ENCODE results near the gene AUTS2. TPM values are rescaled to one million over a fixed set of nuclear protein-coding genes. Genes with fewer than 3 reads are reported as not detected.

AUTS2 gene
- total and polyA plus RNA-seq, 2 donors (not counting 1 experiment from before 2014, with no cell fraction given), result 0.60 to 9.1 TPM

GRCh38 chr7:70097645-70098044, 499.4 kb downstream of the AUTS2 start:
- no peak overlapping the region for H3K27ac ChIP-seq (ENCODE audit: insufficient read depth, low read length)
- H3K79me2 ChIP-seq (ENCODE audit: control insufficient read depth, insufficient read depth, low read length), result no peaks in the 10 kb centered on the region
- no peaks in the 10 kb centered on the region for H3K9me3 ChIP-seq (ENCODE audit: control insufficient read depth, insufficient read depth, low read depth, low read length)
- no peaks in the 10 kb centered on the region for H3K36me3 ChIP-seq (ENCODE audit: control insufficient read depth, insufficient read depth, low read length)
- no peak overlapping the region for H3K9ac ChIP-seq (ENCODE audit: insufficient read depth, low read length)
- no peaks in the 10 kb centered on the region for H4K20me1 ChIP-seq (ENCODE audit: control insufficient read depth, extremely low read depth, insufficient read depth, low read length)
- H2AFZ ChIP-seq (ENCODE audit: low read length), result no peak overlapping the region
- TF ChIP-seq CTCF (conservative IDR thresholded peaks at IDR 0.05 in 1 of 2, IDR thresholded peaks at IDR 0.05 in 1 of 2; ENCODE audit: low read depth in 1 of 2, low read length in 2 of 2), result no peak
- no peak for TF ChIP-seq EZH2 (IDR thresholded peaks at IDR 0.05; ENCODE audit: low read length, missing control alignments)
- no peak overlapping the region for H3K4me2 ChIP-seq (ENCODE audit: extremely low read depth, insufficient read depth, low read length)
- H3K4me1 ChIP-seq (ENCODE audit: control insufficient read depth, extremely low read depth, insufficient read depth, low read length), result no peaks in the 10 kb centered on the region
- no peaks in the 10 kb centered on the region for H3K27me3 ChIP-seq (ENCODE audit: control insufficient read depth, insufficient read depth, low read length)
- H3K4me3 ChIP-seq (replicated peaks in 1 of 4; ENCODE audit: control extremely low read depth in 1 of 4, insufficient read depth in 1 of 4, low read depth in 3 of 4, low read length in 4 of 4), result no peak overlapping the region
- no peak for DNase-seq (ENCODE audit: low read depth in 2 of 2)

GRCh38 chr7:70098133-70098561, 499.9 kb downstream of the AUTS2 start:
- no peaks in the 10 kb centered on the region for H3K27me3 ChIP-seq (ENCODE audit: control insufficient read depth, insufficient read depth, low read length)
- no peaks in the 10 kb centered on the region for H3K9me3 ChIP-seq (ENCODE audit: control insufficient read depth, insufficient read depth, low read depth, low read length)
- no peak overlapping the region for H3K9ac ChIP-seq (ENCODE audit: insufficient read depth, low read length)
- no peak for TF ChIP-seq EZH2 (IDR thresholded peaks at IDR 0.05; ENCODE audit: low read length, missing control alignments)
- no peak for TF ChIP-seq CTCF (conservative IDR thresholded peaks at IDR 0.05 in 1 of 2, IDR thresholded peaks at IDR 0.05 in 1 of 2; ENCODE audit: low read depth in 1 of 2, low read length in 2 of 2)
- no peaks in the 10 kb centered on the region for H4K20me1 ChIP-seq (ENCODE audit: control insufficient read depth, extremely low read depth, insufficient read depth, low read length)
- peak in 1 of 2 donors; percentile 23 for DNase-seq (ENCODE audit: low read depth in 2 of 2)
- H3K27ac ChIP-seq (ENCODE audit: insufficient read depth, low read length), result no peak overlapping the region
- no peak overlapping the region for H3K4me2 ChIP-seq (ENCODE audit: extremely low read depth, insufficient read depth, low read length)
- H3K4me3 ChIP-seq (replicated peaks in 1 of 4; ENCODE audit: control extremely low read depth in 1 of 4, insufficient read depth in 1 of 4, low read depth in 3 of 4, low read length in 4 of 4), result no peak overlapping the region
- no peaks in the 10 kb centered on the region for H3K4me1 ChIP-seq (ENCODE audit: control insufficient read depth, extremely low read depth, insufficient read depth, low read length)
- no peak overlapping the region for H2AFZ ChIP-seq (ENCODE audit: low read length)
- H3K79me2 ChIP-seq (ENCODE audit: control insufficient read depth, insufficient read depth, low read length), result no peaks in the 10 kb centered on the region
- H3K36me3 ChIP-seq (ENCODE audit: control insufficient read depth, insufficient read depth, low read length), result no peaks in the 10 kb centered on the region

GRCh38 chr7:70098905-70099672, 500.8 kb downstream of the AUTS2 start:
- Histone ChIP-seq H3K27me3 (ENCODE audit: control insufficient read depth, insufficient read depth, low read length) (no peaks in the 10 kb centered on the region), H3K9me3 (ENCODE audit: control insufficient read depth, insufficient read depth, low read depth, low read length) (no peaks in the 10 kb centered on the region), H3K4me2 (ENCODE audit: extremely low read depth, insufficient read depth, low read length) (no peak overlapping the region), H3K36me3 (ENCODE audit: control insufficient read depth, insufficient read depth, low read length) (no peaks in the 10 kb centered on the region), H2AFZ (ENCODE audit: low read length) (no peak overlapping the region), H3K4me1 (ENCODE audit: control insufficient read depth, extremely low read depth, insufficient read depth, low read length) (no peaks in the 10 kb centered on the region), H3K27ac (ENCODE audit: insufficient read depth, low read length) (no peak overlapping the region), H3K9ac (ENCODE audit: insufficient read depth, low read length) (no peak overlapping the region), H4K20me1 (ENCODE audit: control insufficient read depth, extremely low read depth, insufficient read depth, low read length) (no peaks in the 10 kb centered on the region), H3K4me3 (replicated peaks in 1 of 4; ENCODE audit: control extremely low read depth in 1 of 4, insufficient read depth in 1 of 4, low read depth in 3 of 4, low read length in 4 of 4) (no peak overlapping the region), H3K79me2 (ENCODE audit: control insufficient read depth, insufficient read depth, low read length) (no peaks in the 10 kb centered on the region)
- DNase-seq (ENCODE audit: low read depth in 2 of 2), result peak in 1 of 2 donors; percentile 47
- TF ChIP-seq EZH2 (IDR thresholded peaks at IDR 0.05; ENCODE audit: low read length, missing control alignments) (no peak), CTCF (conservative IDR thresholded peaks at IDR 0.05 in 1 of 2, IDR thresholded peaks at IDR 0.05 in 1 of 2; ENCODE audit: low read depth in 1 of 2, low read length in 2 of 2) (no peak)
